Measurements from ENCODE around the gene STAC3. TPM values are rescaled to one million over a fixed set of nuclear protein-coding genes. Genes with fewer than 3 reads are reported as not detected.
A peak's percentile ranks its signal among the peaks of the same experiment; 100 is the strongest.

The STAC3 gene
- total RNA-seq, 1 experiment from 2014 or later: 2.8 TPM

GRCh38 chr12:57201219-57201618 lies 49.8 kb downstream of the STAC3 start:
- no peak overlapping the region for H4K8ac ChIP-seq (replicated peaks; ENCODE audit: insufficient read length, low read depth, low read length)
- H2BK12ac ChIP-seq (ENCODE audit: insufficient read length, low read depth, low read length): no peak overlapping the region
- no peak for TF ChIP-seq CTCF (conservative IDR thresholded peaks at IDR 0.05)
- no peaks in the 10 kb centered on the region for H3K27me3 ChIP-seq (ENCODE audit: insufficient read depth, low read length)
- no peaks in the 10 kb centered on the region for H3K9me3 ChIP-seq (ENCODE audit: control insufficient read depth, low read depth, low read length)
- H4K5ac ChIP-seq (ENCODE audit: insufficient read length, low read depth, low read length): no peak overlapping the region
- Mint-ChIP-seq H3K4me3 (no peak overlapping the region), H3K27ac (peak overlapping the region in 1 of 3 experiments; percentile 4; a peak in 2 of 7 replicates), H3K27me3 (ENCODE audit: low read depth) (no peaks in the 10 kb centered on the region), H3K36me3 (ENCODE audit: insufficient read depth in 1 of 3, low read depth in 3 of 3) (peaks cover 57 to 98% (median 95%) of the 10 kb centered on the region in 3 experiments), H3K4me1 (no peaks in the 10 kb centered on the region), H3K9me3 (no peaks in the 10 kb centered on the region)
- no peak overlapping the region for H3K27ac ChIP-seq (ENCODE audit: insufficient read length, low read depth, low read length)
- H3T11ph ChIP-seq (ENCODE audit: low read length): no peak overlapping the region
- H2BK5ac ChIP-seq (ENCODE audit: insufficient read length, low read length): no peak overlapping the region
- no peak overlapping the region for H2BK20ac ChIP-seq (ENCODE audit: low read depth, low read length, poor library complexity, severe bottlenecking)
- no peak for DNase-seq
- H3K56ac ChIP-seq (ENCODE audit: insufficient read length, low read depth, low read length): no peak overlapping the region
- H3K79me1 ChIP-seq (ENCODE audit: insufficient read depth, low read depth, low read length, poor library complexity, severe bottlenecking): no peaks in the 10 kb centered on the region
- no peak overlapping the region for H2BK120ac ChIP-seq (ENCODE audit: low read depth, low read length, poor library complexity, severe bottlenecking)
- no peak overlapping the region for H4K91ac ChIP-seq (ENCODE audit: insufficient read length, low read depth, low read length)
- no peak overlapping the region for H3K4ac ChIP-seq (ENCODE audit: low read depth, low read length)
- no peak overlapping the region for H3K4me2 ChIP-seq (ENCODE audit: insufficient read depth, insufficient read length, low read length)
- H3K9ac ChIP-seq (ENCODE audit: extremely low read depth, insufficient read length, low read length): no peak overlapping the region
- no peaks in the 10 kb centered on the region for H4K20me1 ChIP-seq (ENCODE audit: control insufficient read depth, insufficient read depth, insufficient read length)
- no peaks in the 10 kb centered on the region for H3K23me2 ChIP-seq (ENCODE audit: insufficient read length, low read depth, low read length, poor library complexity, severe bottlenecking)
- H2AFZ ChIP-seq (ENCODE audit: low read length): no peak overlapping the region
- no CpG with 5 or more reads among the region's 8 CpGs for WGBS (ENCODE audit: extremely low coverage, insufficient read length, low lambda C conversion rate)
- H3K23ac ChIP-seq (ENCODE audit: insufficient read length, low read depth, low read length): no peak overlapping the region
- H3K14ac ChIP-seq (ENCODE audit: insufficient read depth, low read length): no peak overlapping the region
- H3K4me1 ChIP-seq (ENCODE audit: insufficient read depth, low read length): no peaks in the 10 kb centered on the region
- no peak overlapping the region for H3K18ac ChIP-seq (ENCODE audit: insufficient read length, low read depth, low read length)
- H2BK15ac ChIP-seq (ENCODE audit: low read depth, low read length): no peak overlapping the region
- H2AK5ac ChIP-seq (ENCODE audit: insufficient read length, low read length): no peak overlapping the region
- no peaks in the 10 kb centered on the region for H3K79me2 ChIP-seq (ENCODE audit: insufficient read depth, low read length)

Data from H9 (cell line).